ENCODE measurements around the gene SERINC5. TPM values are rescaled to one million over a fixed set of nuclear protein-coding genes. Genes with fewer than 3 reads are reported as not detected.

Gene SERINC5
- total and polyA plus RNA-seq, 2 donors (not counting 3 experiments of a cell fraction or from before 2014, with no cell fraction given): 3.2 to 10.1 TPM

- Histone ChIP-seq H4K20me1 (replicated peaks; ENCODE audit: control insufficient read depth, extremely low read depth, insufficient read depth, low read length) (no peaks in the 10 kb centered on the region), H3K9me1 (replicated peaks; ENCODE audit: control insufficient read depth, extremely low read depth, insufficient read depth, low read length) (no peaks in the 10 kb centered on the region), H3K9me3 (replicated peaks; ENCODE audit: control insufficient read depth, insufficient read depth, low read length) (no peaks in the 10 kb centered on the region), H2AFZ (ENCODE audit: low read depth, low read length) (no peak overlapping the region), H3K36me3 (ENCODE audit: control insufficient read depth in 2 of 2, extremely low read depth in 1 of 2, insufficient read depth in 2 of 2, low read length in 2 of 2) (no peaks in the 10 kb centered on the region), H3K4me1 (ENCODE audit: control insufficient read depth, extremely low read depth, insufficient read depth, low read length) (no peaks in the 10 kb centered on the region), H3K4me3 (replicated peaks in 1 of 3; ENCODE audit: insufficient read depth in 1 of 3, low read depth in 1 of 3, low read length in 3 of 3) (no peak overlapping the region), H3K79me2 (ENCODE audit: control insufficient read depth, insufficient read depth, low read length) (no peaks in the 10 kb centered on the region), H3K9ac (replicated peaks; ENCODE audit: extremely low read depth, insufficient read depth, low read length) (no peak overlapping the region), H3K4me2 (ENCODE audit: insufficient read depth, low read length) (no peak overlapping the region), H3K27ac (ENCODE audit: insufficient read depth, low read depth, low read length) (no peak overlapping the region), H3K27me3 (ENCODE audit: control insufficient read depth in 2 of 2, insufficient read depth in 2 of 2, low read length in 2 of 2) (no peaks in the 10 kb centered on the region)
- CTCF ChIA-PET: interaction anchor here (1.1 kb wide), 2 partner anchors 14 to 23 kb away, joined by 3 read pairs; no protein-coding TSS in a partner anchor
- no TSS peak for BruUV-seq (replicated peaks)
- DNase-seq (ENCODE audit: low read depth, low spot score) (no peak), FAIRE-seq (no peak)
- TF ChIP-seq MAX (IDR thresholded peaks at IDR 0.05; ENCODE audit: insufficient read depth, insufficient read length) (no peak), EZH2 (IDR thresholded peaks at IDR 0.05; ENCODE audit: borderline replicate concordance, low read depth, low read length, severe bottlenecking) (no peak), POLR2A (IDR thresholded peaks at IDR 0.05; ENCODE audit: low read depth, low read length) (no peak), CTCF (IDR thresholded peaks at IDR 0.05; ENCODE audit: extremely low read depth in 1 of 2, insufficient read depth in 1 of 2, low read depth in 1 of 2, low read length in 2 of 2) (no peak)
- dilution Hi-C loops (cut with MboI; ENCODE audit: extremely low pct_ligation_motif_present, low sequenced_read_pairs): no loop called here
- intact Hi-C loops (cut with micrococcal nuclease): no loop called here
- POLR2A ChIA-PET: no interaction called here
These were observed 150.0 kb downstream of the SERINC5 start for GRCh38 chr5:80105698-80106439.

GRCh38 chr5:80103371-80103770 is 152.5 kb downstream of the SERINC5 start:
- no peaks in the 10 kb centered on the region for H3K4me1 ChIP-seq (ENCODE audit: control insufficient read depth, extremely low read depth, insufficient read depth, low read length)
- H3K4me2 ChIP-seq (ENCODE audit: insufficient read depth, low read length): no peak overlapping the region
- no peaks in the 10 kb centered on the region for H3K36me3 ChIP-seq (ENCODE audit: control insufficient read depth in 2 of 2, extremely low read depth in 1 of 2, insufficient read depth in 2 of 2, low read length in 2 of 2)
- DNase-seq (ENCODE audit: low read depth, low spot score) (no peak), FAIRE-seq (no peak)
- no peak for TF ChIP-seq POLR2A (IDR thresholded peaks at IDR 0.05; ENCODE audit: low read depth, low read length)
- H3K27ac ChIP-seq (ENCODE audit: insufficient read depth, low read depth, low read length): no peak overlapping the region
- no peak overlapping the region for H2AFZ ChIP-seq (ENCODE audit: low read depth, low read length)
- no peaks in the 10 kb centered on the region for H3K9me3 ChIP-seq (replicated peaks; ENCODE audit: control insufficient read depth, insufficient read depth, low read length)
- ChIA-PET POLR2A (no interaction called here), CTCF (interaction anchor here (0.8 to 1.7 kb wide), 4 partner anchors 11 to 204 kb away, joined by 3 to 5 read pairs (median 4); no protein-coding TSS in a partner anchor)
- no peaks in the 10 kb centered on the region for H3K9me1 ChIP-seq (replicated peaks; ENCODE audit: control insufficient read depth, extremely low read depth, insufficient read depth, low read length)
- dilution Hi-C loops (cut with MboI; ENCODE audit: extremely low pct_ligation_motif_present, low sequenced_read_pairs): no loop called here
- no peak overlapping the region for H3K4me3 ChIP-seq (replicated peaks in 1 of 3; ENCODE audit: insufficient read depth in 1 of 3, low read depth in 1 of 3, low read length in 3 of 3)
- H3K27me3 ChIP-seq (ENCODE audit: control insufficient read depth in 2 of 2, insufficient read depth in 2 of 2, low read length in 2 of 2): no peaks in the 10 kb centered on the region
- intact Hi-C loops (cut with micrococcal nuclease): no loop called here
- no peak overlapping the region for H3K9ac ChIP-seq (replicated peaks; ENCODE audit: extremely low read depth, insufficient read depth, low read length)
- no peaks in the 10 kb centered on the region for H3K79me2 ChIP-seq (ENCODE audit: control insufficient read depth, insufficient read depth, low read length)
- H4K20me1 ChIP-seq (replicated peaks; ENCODE audit: control insufficient read depth, extremely low read depth, insufficient read depth, low read length): no peaks in the 10 kb centered on the region
- no TSS peak for BruUV-seq (replicated peaks)

Data from endothelial cell of umbilical vein (primary cell).